Tibial artery (tissue), 4 donors: ENCODE measurements around the gene KCNJ13.
"Not testable (repeated sequence)": the region's sequence is repeated elsewhere in the genome, so short reads cannot be mapped to it uniquely, and the experiment has no call there.

Experiments
- DNase-seq, 2 donors: peaks; one replicate each; pipeline ENCODE4 v3.0.0-alpha.2; 2019
- H3K27ac ChIP-seq, 2 donors: fragments of 200-600 bp; sonication (generic) in 1 of 2; 1 replicate in 1 of 2; 2 replicates in 1 of 2; pipeline ENCODE4 v1.5.1; 2018 to 2019; ENCODE audit warnings: mild to moderate bottlenecking in 1 of 2
- H3K27me3 ChIP-seq, 2 donors: fragments of 200-600 bp; sonication (generic) in 1 of 2; one replicate each; pipeline versions ENCODE4 v1.5.1 to v1.6.0; 2016 to 2019
- H3K36me3 ChIP-seq, 3 donors: fragments of 200-600 bp; sonication (generic) in 2 of 3; one replicate each; pipeline ENCODE4 v1.5.1; 2016 to 2019; ENCODE audit warnings: mild to moderate bottlenecking in 2 of 3
- H3K4me1 ChIP-seq, 4 donors: fragments of 200-600 bp; sonication (generic) in 2 of 4; 1 replicate in 3 of 4; 2 replicates in 1 of 4; pipeline ENCODE4 v1.5.1; 2016 to 2019
- H3K4me3 ChIP-seq, 2 donors: fragments of 200-600 bp; sonication (generic) in 1 of 2; 1 replicate in 1 of 2; 2 replicates in 1 of 2; pipeline ENCODE4 v1.5.1; 2018 to 2019; ENCODE audit warnings: mild to moderate bottlenecking in 2 of 2
- H3K9me3 ChIP-seq, 3 donors: fragments of 200-600 bp; sonication (generic) in 1 of 3; one replicate each; pipeline ENCODE4 v1.5.1; 2016 to 2019
- intact Hi-C: fragments of 100-400 bp; cut with DNase I; formaldehyde crosslinking; loops from one replicate; pipeline ENCODE4 v1.15.0; 2023; ENCODE audit warnings: low total_unique reads
- TF ChIP-seq, protein P1 (sequence below), 2 experiments: fragments of 200-600 bp in 1 of 2; fragments of 450-650 bp in 1 of 2; IDR thresholded peaks; one replicate each; pipeline ENCODE4 v1.5.1; 2017 to 2019; ENCODE audit warnings: antibody characterized with exemption in 2 of 2, mild to moderate bottlenecking in 1 of 2, moderate library complexity in 1 of 2

KCNJ13 gene

GRCh38 chr2:232731470-232731869 lies 44.9 kb downstream of the KCNJ13 start:
- no peak for DNase-seq
- TF ChIP-seq, protein P1, sequence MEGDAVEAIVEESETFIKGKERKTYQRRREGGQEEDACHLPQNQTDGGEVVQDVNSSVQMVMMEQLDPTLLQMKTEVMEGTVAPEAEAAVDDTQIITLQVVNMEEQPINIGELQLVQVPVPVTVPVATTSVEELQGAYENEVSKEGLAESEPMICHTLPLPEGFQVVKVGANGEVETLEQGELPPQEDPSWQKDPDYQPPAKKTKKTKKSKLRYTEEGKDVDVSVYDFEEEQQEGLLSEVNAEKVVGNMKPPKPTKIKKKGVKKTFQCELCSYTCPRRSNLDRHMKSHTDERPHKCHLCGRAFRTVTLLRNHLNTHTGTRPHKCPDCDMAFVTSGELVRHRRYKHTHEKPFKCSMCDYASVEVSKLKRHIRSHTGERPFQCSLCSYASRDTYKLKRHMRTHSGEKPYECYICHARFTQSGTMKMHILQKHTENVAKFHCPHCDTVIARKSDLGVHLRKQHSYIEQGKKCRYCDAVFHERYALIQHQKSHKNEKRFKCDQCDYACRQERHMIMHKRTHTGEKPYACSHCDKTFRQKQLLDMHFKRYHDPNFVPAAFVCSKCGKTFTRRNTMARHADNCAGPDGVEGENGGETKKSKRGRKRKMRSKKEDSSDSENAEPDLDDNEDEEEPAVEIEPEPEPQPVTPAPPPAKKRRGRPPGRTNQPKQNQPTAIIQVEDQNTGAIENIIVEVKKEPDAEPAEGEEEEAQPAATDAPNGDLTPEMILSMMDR (IDR thresholded peaks at IDR 0.05) = no peak
- H3K27me3 ChIP-seq = no peaks in the 10 kb centered on the region
- intact Hi-C loops = no loop called here
- no peak overlapping the region for H3K4me3 ChIP-seq
- no peak overlapping the region for H3K27ac ChIP-seq
- peaks cover 0 to 40% (median 18%) of the 10 kb centered on the region in 3 donors for H3K36me3 ChIP-seq
- H3K4me1 ChIP-seq = peaks cover 0 to 8% (median 2%) of the 10 kb centered on the region in 4 donors
- H3K9me3 ChIP-seq = no peaks in the 10 kb centered on the region

DNA sequence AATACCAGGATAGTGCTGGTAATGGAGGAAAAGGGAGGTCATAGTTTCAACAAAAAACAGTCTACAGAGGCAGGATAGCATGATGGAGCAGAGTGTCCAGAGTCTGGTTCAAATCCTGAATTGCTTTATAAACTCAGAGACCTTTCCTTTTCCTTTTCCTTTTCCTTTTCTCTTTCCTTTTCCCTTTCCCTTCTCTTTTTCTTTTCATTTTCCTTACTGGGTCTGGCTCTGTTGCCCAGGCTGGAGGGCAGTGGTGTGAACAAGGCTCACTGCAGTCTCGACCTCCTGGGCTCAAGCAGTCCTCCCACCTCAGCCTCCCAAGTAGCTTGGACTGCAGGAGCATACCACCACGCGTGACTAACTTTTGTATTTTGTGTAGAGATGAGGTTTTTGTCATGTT lies 47.6 kb downstream of the KCNJ13 start:
- H3K27ac ChIP-seq = no peak overlapping the region
- H3K9me3 ChIP-seq = no peaks in the 10 kb centered on the region
- H3K4me3 ChIP-seq = no peak overlapping the region
- intact Hi-C loops = no loop called here
- no peak for DNase-seq
- peaks cover 0 to 8% (median 2%) of the 10 kb centered on the region in 4 donors for H3K4me1 ChIP-seq
- no peaks in the 10 kb centered on the region for H3K27me3 ChIP-seq
- H3K36me3 ChIP-seq = peaks cover 12 to 39% (median 26%) of the 10 kb centered on the region in 3 donors
- TF ChIP-seq, protein P1 (IDR thresholded peaks at IDR 0.05) = no peak

GRCh38 chr2:232723027-232723426 lies 53.3 kb downstream of the KCNJ13 start:
- Histone ChIP-seq H3K9me3 (no peaks in the 10 kb centered on the region), H3K36me3 (peaks cover 12 to 29% (median 25%) of the 10 kb centered on the region in 3 donors), H3K27me3 (no peaks in the 10 kb centered on the region), H3K4me1 (peaks cover 0 to 11% (median 5%) of the 10 kb centered on the region in 4 donors), H3K27ac (no peak overlapping the region), H3K4me3 (no peak overlapping the region)
- no peak for DNase-seq
- intact Hi-C loops = no loop called here
- TF ChIP-seq, protein P1 (IDR thresholded peaks at IDR 0.05) = no peak

GRCh38 chr2:232721882-232722281 lies 54.5 kb downstream of the KCNJ13 start:
- TF ChIP-seq, protein P1 (IDR thresholded peaks at IDR 0.05) = no peak

GRCh38 chr2:232721261-232721660 lies 55.1 kb downstream of the KCNJ13 start:
- DNase-seq = no peak
- TF ChIP-seq, protein P1 (IDR thresholded peaks at IDR 0.05) = no peak
- no peaks in the 10 kb centered on the region for H3K27me3 ChIP-seq
- H3K9me3 ChIP-seq = no peaks in the 10 kb centered on the region
- H3K4me3 ChIP-seq = no peak overlapping the region
- no peak overlapping the region for H3K27ac ChIP-seq
- peaks cover 0 to 15% (median 5%) of the 10 kb centered on the region in 4 donors for H3K4me1 ChIP-seq
- intact Hi-C loops = no loop called here
- H3K36me3 ChIP-seq = peaks cover 12 to 25% (median 23%) of the 10 kb centered on the region in 3 donors

More at GRCh38 chr2:232721882-232722281, 54.5 kb downstream of the KCNJ13 start:
- H3K4me3 ChIP-seq = no peak overlapping the region
- intact Hi-C loops = no loop called here
- no peak for DNase-seq
- no peaks in the 10 kb centered on the region for H3K27me3 ChIP-seq
- H3K9me3 ChIP-seq = no peaks in the 10 kb centered on the region
- no peak overlapping the region for H3K27ac ChIP-seq
- H3K4me1 ChIP-seq = peaks cover 0 to 15% (median 5%) of the 10 kb centered on the region in 4 donors
- peaks cover 12 to 29% (median 25%) of the 10 kb centered on the region in 3 donors for H3K36me3 ChIP-seq

DNA sequence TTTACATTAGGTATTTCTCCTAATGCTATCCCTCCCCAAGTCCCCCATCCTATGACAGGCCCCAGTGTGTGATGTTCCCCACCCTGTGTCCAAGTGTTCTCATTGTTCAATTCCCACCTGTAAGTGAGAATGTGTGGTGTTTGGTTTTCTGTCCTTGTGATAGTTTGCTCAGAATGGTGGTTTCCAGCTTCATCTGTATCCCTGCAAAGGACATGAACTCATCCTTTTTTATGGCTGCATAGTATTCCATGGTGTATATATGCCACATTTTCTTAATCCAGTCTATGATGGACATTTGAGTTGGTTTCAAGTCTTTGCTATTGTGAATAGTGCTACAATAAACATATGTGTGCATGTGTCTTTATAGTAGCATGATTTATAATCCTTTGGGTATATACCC lies 56.3 kb downstream of the KCNJ13 start:
- H3K9me3 ChIP-seq, DNase-seq, H3K4me3 ChIP-seq, intact Hi-C loops, H3K27ac ChIP-seq, H3K27me3 ChIP-seq: not testable (repeated sequence)
- Histone ChIP-seq H3K36me3 (peaks cover 7 to 13% (median 11%) of the 10 kb centered on the region in 3 donors), H3K4me1 (peaks cover 0 to 15% (median 5%) of the 10 kb centered on the region in 4 donors)
